Right atrium auricular region (tissue), 2 donors: ENCODE results near the gene AMBN. TPM values are rescaled to one million over a fixed set of nuclear protein-coding genes. Genes with fewer than 3 reads are reported as not detected.

Experiments
- DNase-seq: peaks from one replicate; pipeline ENCODE4 v3.0.0-alpha.2; 2019; ENCODE audit warnings: low spot score
- H3K27ac ChIP-seq, 2 donors: fragments of 200-600 bp; sonication (generic); 1 replicate in 1 of 2; 2 replicates in 1 of 2; pipeline ENCODE4 v1.5.1; 2016 to 2019
- H3K27me3 ChIP-seq, 2 donors: fragments of 200-600 bp; sonication (generic); one replicate each; pipeline versions ENCODE4 v1.5.1 to v1.6.0; 2017 to 2019
- H3K36me3 ChIP-seq: fragments of 200-600 bp; sonication (generic); one replicate; pipeline ENCODE4 v1.5.1; 2016
- H3K4me1 ChIP-seq, 2 donors: fragments of 200-600 bp; sonication (generic); one replicate each; pipeline versions ENCODE4 v1.5.1 to v1.6.0; 2017 to 2019
- H3K4me3 ChIP-seq, 2 donors: fragments of 200-600 bp; sonication (generic); 1 replicate in 1 of 2; 2 replicates in 1 of 2; pipeline ENCODE4 v1.5.1; 2017 to 2019; ENCODE audit warnings: mild to moderate bottlenecking in 1 of 2, moderate library complexity in 1 of 2
- H3K9me3 ChIP-seq, 2 donors: fragments of 200-600 bp; sonication (generic); one replicate each; pipeline ENCODE4 v1.5.1; 2019
- CTCF ChIP-seq, 2 donors: fragments of 200-600 bp; sonication (generic); IDR thresholded peaks; one replicate each; pipeline ENCODE4 v1.5.1; 2019; ENCODE audit warnings: antibody characterized with exemption in 2 of 2
- total RNA-seq, 2 donors: library from RNA; depleted of rRNA; stranded (reverse); fragments of >200 nt; gene quantifications; one replicate each; pipeline ENCODE4 v1.1.0, GENCODE V29; 2016

The AMBN gene
- total RNA-seq, 2 donors from 2014 or later = not detected

- Histone ChIP-seq H3K27me3 (no peaks in the 10 kb centered on the region), H3K9me3 (no peaks in the 10 kb centered on the region), H3K27ac (no peak overlapping the region), H3K4me1 (no peaks in the 10 kb centered on the region), H3K4me3 (no peak overlapping the region), H3K36me3 (no peaks in the 10 kb centered on the region)
- DNase-seq = no peak
- no peak for TF ChIP-seq CTCF (IDR thresholded peaks at IDR 0.05)
Measured at GRCh38 chr4:70654605-70655011, 62.6 kb downstream of the AMBN start.

Other genes starting within 250 kb of the AMBN start
- not detected for gene SMR3A, start 231.5 kb upstream of the AMBN start, total RNA-seq
- not detected for gene SMR3B, start 209.1 kb upstream of the AMBN start, total RNA-seq
- not detected for gene OPRPN, start 194.3 kb upstream of the AMBN start, total RNA-seq
- not detected for gene MUC7, start 120.1 kb upstream of the AMBN start, total RNA-seq
- not detected for gene AMTN, start 73.7 kb upstream of the AMBN start, total RNA-seq
- gene ENAM, start 36.5 kb downstream of the AMBN start, total RNA-seq = 10 to 100 TPM in 1 of 2 donors, 1 to 10 TPM in 1; 8.9 to 13.5 TPM
- gene JCHAIN, start 74.3 kb downstream of the AMBN start, total RNA-seq = 1 to 10 TPM; 1.8 to 2.7 TPM
- 10 to 100 TPM; 12.5 to 14.0 TPM for gene UTP3, start 96.3 kb downstream of the AMBN start, total RNA-seq
- 10 to 100 TPM; 14.7 to 16.7 TPM for gene RUFY3, start 129.7 kb downstream of the AMBN start, total RNA-seq
- 10 to 100 TPM; 43.2 to 86.5 TPM for gene GRSF1, start 247.6 kb downstream of the AMBN start, total RNA-seq